PFSK-1 (cell line): ENCODE data around the gene LARP1B.

ENCODE experiments used
- POLR2AphosphoS5 ChIP-seq: IDR thresholded peaks from 2 replicates; pipeline ENCODE4 v1.6.1; 2012; ENCODE audit warnings: low read depth, mild to moderate bottlenecking, control low read depth, low read length, moderate library complexity
- TF ChIP-seq, protein P1 (sequence below), 2 experiments: IDR thresholded peaks; 2 replicates each; pipeline versions ENCODE4 v1.6.1 to v1.8.0; 2011 to 2012; ENCODE audit warnings: low read depth in 2 of 2, low read length in 2 of 2, control low read depth in 1 of 2, inconsistent platforms in 1 of 2, mild to moderate bottlenecking in 1 of 2, moderate library complexity in 1 of 2; ENCODE audit not compliant: insufficient read depth in 1 of 2

DNA sequence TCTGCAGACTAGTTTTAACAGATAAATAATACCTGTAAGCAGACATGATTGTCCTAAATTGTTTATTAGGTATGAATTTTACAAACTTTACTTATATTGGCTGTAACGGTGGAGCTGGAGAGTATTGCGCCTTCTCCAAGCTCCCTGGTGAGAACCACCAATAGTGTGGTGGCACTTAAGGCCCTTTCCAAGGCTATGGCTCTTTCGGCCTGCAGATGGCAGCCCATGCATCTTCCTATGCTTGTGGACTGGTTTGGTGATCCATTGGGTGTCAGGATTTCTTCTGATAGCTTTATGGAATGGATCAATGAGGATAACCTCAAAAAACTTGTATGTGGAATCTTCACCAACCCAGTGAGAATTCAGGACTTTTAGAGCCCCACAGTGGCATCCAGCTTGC, 7.8 kb downstream of the LARP1B start:
- TF ChIP-seq, protein P1, sequence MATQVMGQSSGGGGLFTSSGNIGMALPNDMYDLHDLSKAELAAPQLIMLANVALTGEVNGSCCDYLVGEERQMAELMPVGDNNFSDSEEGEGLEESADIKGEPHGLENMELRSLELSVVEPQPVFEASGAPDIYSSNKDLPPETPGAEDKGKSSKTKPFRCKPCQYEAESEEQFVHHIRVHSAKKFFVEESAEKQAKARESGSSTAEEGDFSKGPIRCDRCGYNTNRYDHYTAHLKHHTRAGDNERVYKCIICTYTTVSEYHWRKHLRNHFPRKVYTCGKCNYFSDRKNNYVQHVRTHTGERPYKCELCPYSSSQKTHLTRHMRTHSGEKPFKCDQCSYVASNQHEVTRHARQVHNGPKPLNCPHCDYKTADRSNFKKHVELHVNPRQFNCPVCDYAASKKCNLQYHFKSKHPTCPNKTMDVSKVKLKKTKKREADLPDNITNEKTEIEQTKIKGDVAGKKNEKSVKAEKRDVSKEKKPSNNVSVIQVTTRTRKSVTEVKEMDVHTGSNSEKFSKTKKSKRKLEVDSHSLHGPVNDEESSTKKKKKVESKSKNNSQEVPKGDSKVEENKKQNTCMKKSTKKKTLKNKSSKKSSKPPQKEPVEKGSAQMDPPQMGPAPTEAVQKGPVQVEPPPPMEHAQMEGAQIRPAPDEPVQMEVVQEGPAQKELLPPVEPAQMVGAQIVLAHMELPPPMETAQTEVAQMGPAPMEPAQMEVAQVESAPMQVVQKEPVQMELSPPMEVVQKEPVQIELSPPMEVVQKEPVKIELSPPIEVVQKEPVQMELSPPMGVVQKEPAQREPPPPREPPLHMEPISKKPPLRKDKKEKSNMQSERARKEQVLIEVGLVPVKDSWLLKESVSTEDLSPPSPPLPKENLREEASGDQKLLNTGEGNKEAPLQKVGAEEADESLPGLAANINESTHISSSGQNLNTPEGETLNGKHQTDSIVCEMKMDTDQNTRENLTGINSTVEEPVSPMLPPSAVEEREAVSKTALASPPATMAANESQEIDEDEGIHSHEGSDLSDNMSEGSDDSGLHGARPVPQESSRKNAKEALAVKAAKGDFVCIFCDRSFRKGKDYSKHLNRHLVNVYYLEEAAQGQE (IDR thresholded peaks at IDR 0.05; ENCODE audit: insufficient read depth in 1 of 2, low read depth in 2 of 2, low read length in 2 of 2), result no peak
- no peak for TF ChIP-seq POLR2AphosphoS5
